HG03135 (cell line): ENCODE results near the gene SSBP3.

Experiments
- ATAC-seq: cut with Tn5 transposase; IDR thresholded peaks from one replicate; pipeline ENCODE4 v1.9.1; 2021; ENCODE audit warnings: mild to moderate bottlenecking, moderate library complexity; ENCODE audit not compliant: unreplicated experiment

Gene SSBP3

GRCh38 chr1:54410359-54410758 lies 4.2 kb upstream of the SSBP3 start:
- ATAC-seq = no peak

- peak; percentile 28 for ATAC-seq
These were observed 3.3 kb upstream of the SSBP3 start for GRCh38 chr1:54409156-54410142.

- no peak for ATAC-seq
These were observed 2.2 kb upstream of the SSBP3 start for GRCh38 chr1:54408147-54409066.

GRCh38 chr1:54407404-54408146 lies 1.4 kb upstream of the SSBP3 start:
- ATAC-seq = peak; percentile 25

- ATAC-seq = no peak
These were observed 885 bp upstream of the SSBP3 start for GRCh38 chr1:54407154-54407403.

- no peak for ATAC-seq
These were observed 298 bp downstream of the SSBP3 start for GRCh38 chr1:54405898-54406293.

GRCh38 chr1:54404939-54405897 lies 976 bp downstream of the SSBP3 start:
- ATAC-seq = no peak

GRCh38 chr1:54404263-54404662 lies 1.9 kb downstream of the SSBP3 start:
- no peak for ATAC-seq

- ATAC-seq = no peak
These were observed 2.4 kb downstream of the SSBP3 start for GRCh38 chr1:54403808-54404261.

GRCh38 chr1:54403405-54403804 lies 2.8 kb downstream of the SSBP3 start:
- no peak for ATAC-seq

- ATAC-seq = no peak
These were observed 3.3 kb downstream of the SSBP3 start for GRCh38 chr1:54402896-54403295.

- no peak for ATAC-seq
These were observed 4.4 kb downstream of the SSBP3 start for GRCh38 chr1:54401799-54402198.

- no peak for ATAC-seq
These were observed 5.9 kb downstream of the SSBP3 start for GRCh38 chr1:54400329-54400728.

- ATAC-seq = no peak
These were observed 6.4 kb downstream of the SSBP3 start for GRCh38 chr1:54399765-54400164.

GRCh38 chr1:54398963-54399528 lies 7.1 kb downstream of the SSBP3 start:
- no peak for ATAC-seq

GRCh38 chr1:54397980-54398379 lies 8.2 kb downstream of the SSBP3 start:
- ATAC-seq = no peak

- no peak for ATAC-seq
These were observed 9.1 kb downstream of the SSBP3 start for GRCh38 chr1:54397090-54397591.

GRCh38 chr1:54396261-54396933 lies 9.8 kb downstream of the SSBP3 start:
- no peak for ATAC-seq
